SK-N-SH (cell line): ENCODE measurements around the gene PITHD1. TPM values are rescaled to one million over a fixed set of nuclear protein-coding genes. Genes with fewer than 3 reads are reported as not detected.

Experiments
- polyA plus RNA-seq, 3 experiments: library from polyadenylated mRNA; depleted of rRNA; stranded (reverse); fragments of >200 nt; gene quantifications; 2 replicates each; pipeline ENCODE4 v1.2.3, GENCODE V29; 2012
- TF ChIP-seq, protein P1 (sequence below): IDR thresholded peaks from 2 replicates; pipeline ENCODE4 v1.4.0; 2012; ENCODE audit warnings: low read depth, borderline replicate concordance

Gene PITHD1
- polyA plus RNA-seq, 1 of the 3 experiments (the other 2 are of a cell fraction) = 36.3 TPM

DNA sequence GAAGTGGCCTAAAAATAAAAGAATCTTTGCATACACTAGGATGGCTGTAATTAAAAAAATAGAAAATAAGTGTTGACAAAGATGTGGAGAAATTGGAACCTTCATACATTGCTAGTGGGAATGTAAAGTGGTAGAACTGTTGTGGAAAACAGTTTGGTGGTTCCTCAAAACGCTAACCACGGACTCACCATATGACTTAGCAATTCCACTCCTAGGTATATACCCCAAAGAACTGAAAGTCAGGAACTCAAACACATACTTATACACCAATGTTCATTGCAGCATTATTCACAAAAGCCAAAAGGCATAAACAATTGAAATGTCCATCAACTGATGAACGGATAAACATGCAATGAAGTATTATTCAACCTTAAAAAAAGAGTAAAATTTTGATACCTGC, 57.8 kb downstream of the PITHD1 start (continued):
- TF ChIP-seq, protein P1, sequence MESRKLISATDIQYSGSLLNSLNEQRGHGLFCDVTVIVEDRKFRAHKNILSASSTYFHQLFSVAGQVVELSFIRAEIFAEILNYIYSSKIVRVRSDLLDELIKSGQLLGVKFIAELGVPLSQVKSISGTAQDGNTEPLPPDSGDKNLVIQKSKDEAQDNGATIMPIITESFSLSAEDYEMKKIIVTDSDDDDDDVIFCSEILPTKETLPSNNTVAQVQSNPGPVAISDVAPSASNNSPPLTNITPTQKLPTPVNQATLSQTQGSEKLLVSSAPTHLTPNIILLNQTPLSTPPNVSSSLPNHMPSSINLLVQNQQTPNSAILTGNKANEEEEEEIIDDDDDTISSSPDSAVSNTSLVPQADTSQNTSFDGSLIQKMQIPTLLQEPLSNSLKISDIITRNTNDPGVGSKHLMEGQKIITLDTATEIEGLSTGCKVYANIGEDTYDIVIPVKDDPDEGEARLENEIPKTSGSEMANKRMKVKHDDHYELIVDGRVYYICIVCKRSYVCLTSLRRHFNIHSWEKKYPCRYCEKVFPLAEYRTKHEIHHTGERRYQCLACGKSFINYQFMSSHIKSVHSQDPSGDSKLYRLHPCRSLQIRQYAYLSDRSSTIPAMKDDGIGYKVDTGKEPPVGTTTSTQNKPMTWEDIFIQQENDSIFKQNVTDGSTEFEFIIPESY = no peak

Other genes starting within 250 kb of the PITHD1 start
- 0.43 and 0.44 TPM in 2 replicates for gene E2F2, start 247.2 kb upstream of the PITHD1 start, polyA plus RNA-seq (2012; rRNA removed)
- 394 and 504 TPM in 2 replicates for gene ID3, start 218.9 kb upstream of the PITHD1 start, polyA plus RNA-seq (2012; rRNA removed)
- 2,231 and 2,255 TPM in 2 replicates for gene RPL11, start 86.6 kb upstream of the PITHD1 start, polyA plus RNA-seq (2012; rRNA removed)
- gene ELOA, start 34.9 kb upstream of the PITHD1 start, polyA plus RNA-seq (2012; rRNA removed) = 14.5 and 17.7 TPM in 2 replicates
- gene LYPLA2, start 12.7 kb downstream of the PITHD1 start, polyA plus RNA-seq (2012; rRNA removed) = 109 and 135 TPM in 2 replicates
- gene GALE, start 22.3 kb downstream of the PITHD1 start, polyA plus RNA-seq (2012; rRNA removed) = 71.7 and 76.0 TPM in 2 replicates
- 28.2 and 36.5 TPM in 2 replicates for gene HMGCL, start 47.0 kb downstream of the PITHD1 start, polyA plus RNA-seq (2012; rRNA removed)
- 31.9 and 35.2 TPM in 2 replicates for gene FUCA1, start 89.9 kb downstream of the PITHD1 start, polyA plus RNA-seq (2012; rRNA removed)
- not detected in 2 replicates for gene CNR2, start 134.9 kb downstream of the PITHD1 start, polyA plus RNA-seq (2012; rRNA removed)
- 43.8 and 55.2 TPM in 2 replicates for gene PNRC2, start 181.4 kb downstream of the PITHD1 start, polyA plus RNA-seq (2012; rRNA removed)
- 79.8 and 81.8 TPM in 2 replicates for gene SRSF10, start 201.9 kb downstream of the PITHD1 start, polyA plus RNA-seq (2012; rRNA removed)